ENCODE results near the gene PAK6.

Gene PAK6

GRCh38 chr15:40312370-40313158, 73.7 kb downstream of the PAK6 start:
- DNase-seq = no peak

GRCh38 chr15:40313531-40314398, 74.9 kb downstream of the PAK6 start:
- DNase-seq = peak; percentile 68

- DNase-seq = no peak
These were observed 75.9 kb downstream of the PAK6 start for GRCh38 chr15:40314723-40315276.

- no peak for DNase-seq
These were observed 78.1 kb downstream of the PAK6 start for GRCh38 chr15:40316931-40317330.

- no peak for DNase-seq
These were observed 78.7 kb downstream of the PAK6 start for GRCh38 chr15:40317580-40317979.

- no peak for DNase-seq
These were observed 81.5 kb downstream of the PAK6 start for GRCh38 chr15:40320409-40320808.

GRCh38 chr15:40320931-40321371, 82.1 kb downstream of the PAK6 start:
- peak; percentile 80 for DNase-seq

GRCh38 chr15:40322531-40323238, 83.8 kb downstream of the PAK6 start:
- no peak for DNase-seq

- DNase-seq = peak; percentile 92
These were observed 84.5 kb downstream of the PAK6 start, which contains the start of gene INAFM2 for GRCh38 chr15:40323239-40323952. TSS of gene INAFM2 (plus strand) at chr15:40323692. CDS start at chr15:40324056, 364 bp downstream.

GRCh38 chr15:40323953-40324937, 85.4 kb downstream of the PAK6 start:
- peak; percentile 27 for DNase-seq

- no peak for DNase-seq
These were observed 86.3 kb downstream of the PAK6 start for GRCh38 chr15:40325188-40325587.

GRCh38 chr15:40325700-40326099, 86.8 kb downstream of the PAK6 start:
- DNase-seq = no peak
